ENCODE data around the gene NKD1. TPM values are rescaled to one million over a fixed set of nuclear protein-coding genes. Genes with fewer than 3 reads are reported as not detected.

Gene NKD1
- total RNA-seq, 1 donor from 2014 or later = 0.33 TPM

DNA sequence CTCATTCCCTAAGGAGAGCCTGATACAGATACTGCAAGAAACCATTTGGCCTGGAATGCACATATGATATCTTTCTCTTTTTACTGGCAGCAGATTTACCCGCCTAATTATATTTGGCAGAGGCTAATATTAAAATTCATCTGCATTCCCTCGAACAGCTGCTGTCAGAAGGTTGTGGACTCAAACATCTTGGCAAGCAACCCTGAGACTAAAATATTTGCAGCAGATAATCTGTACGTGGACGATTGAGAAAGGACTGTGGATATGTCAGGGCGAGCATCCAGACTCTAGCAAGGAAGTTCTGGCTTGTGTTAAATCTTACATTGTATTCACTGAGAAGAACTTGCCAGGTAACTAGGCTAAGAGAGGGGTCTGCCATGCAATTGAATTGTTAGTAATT is 67.7 kb downstream of the NKD1 start:
- H3K36me3 ChIP-seq (ENCODE audit: control insufficient read depth, insufficient read depth, low read length) = no peaks in the 10 kb centered on the region
- H3K27me3 ChIP-seq (ENCODE audit: control insufficient read depth, insufficient read depth, low read length) = no peaks in the 10 kb centered on the region
- TF ChIP-seq, protein P1, sequence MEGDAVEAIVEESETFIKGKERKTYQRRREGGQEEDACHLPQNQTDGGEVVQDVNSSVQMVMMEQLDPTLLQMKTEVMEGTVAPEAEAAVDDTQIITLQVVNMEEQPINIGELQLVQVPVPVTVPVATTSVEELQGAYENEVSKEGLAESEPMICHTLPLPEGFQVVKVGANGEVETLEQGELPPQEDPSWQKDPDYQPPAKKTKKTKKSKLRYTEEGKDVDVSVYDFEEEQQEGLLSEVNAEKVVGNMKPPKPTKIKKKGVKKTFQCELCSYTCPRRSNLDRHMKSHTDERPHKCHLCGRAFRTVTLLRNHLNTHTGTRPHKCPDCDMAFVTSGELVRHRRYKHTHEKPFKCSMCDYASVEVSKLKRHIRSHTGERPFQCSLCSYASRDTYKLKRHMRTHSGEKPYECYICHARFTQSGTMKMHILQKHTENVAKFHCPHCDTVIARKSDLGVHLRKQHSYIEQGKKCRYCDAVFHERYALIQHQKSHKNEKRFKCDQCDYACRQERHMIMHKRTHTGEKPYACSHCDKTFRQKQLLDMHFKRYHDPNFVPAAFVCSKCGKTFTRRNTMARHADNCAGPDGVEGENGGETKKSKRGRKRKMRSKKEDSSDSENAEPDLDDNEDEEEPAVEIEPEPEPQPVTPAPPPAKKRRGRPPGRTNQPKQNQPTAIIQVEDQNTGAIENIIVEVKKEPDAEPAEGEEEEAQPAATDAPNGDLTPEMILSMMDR (IDR thresholded peaks at IDR 0.05; ENCODE audit: insufficient read depth, low read length, poor library complexity, severe bottlenecking) = no peak
- no peak overlapping the region for H3K4me3 ChIP-seq (ENCODE audit: low read depth, low read length)
- no peak for DNase-seq (ENCODE audit: low read depth)

DNA sequence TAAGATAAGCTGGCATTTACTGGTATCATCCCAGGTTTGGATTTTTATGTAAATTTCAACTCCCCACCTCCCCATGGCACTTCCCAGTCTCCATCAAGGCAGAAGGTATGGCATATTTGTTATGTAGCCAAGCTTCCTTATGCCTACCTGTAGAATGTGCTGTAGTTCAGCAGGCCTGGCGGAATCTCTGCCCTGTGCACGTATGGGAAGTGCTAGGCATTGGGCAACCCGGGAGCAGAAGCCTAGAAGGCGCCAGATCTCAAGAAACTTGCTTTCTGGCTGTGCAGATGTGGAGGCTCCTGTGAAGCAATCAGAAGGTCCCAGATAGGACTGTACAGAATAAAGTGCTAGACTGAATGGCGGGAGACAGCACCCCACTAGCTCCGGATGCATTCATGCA is 68.2 kb downstream of the NKD1 start:
- TF ChIP-seq, protein P1 (IDR thresholded peaks at IDR 0.05; ENCODE audit: insufficient read depth, low read length, poor library complexity, severe bottlenecking) = no peak
- Histone ChIP-seq H3K36me3 (ENCODE audit: control insufficient read depth, insufficient read depth, low read length) (no peaks in the 10 kb centered on the region), H3K4me3 (ENCODE audit: low read depth, low read length) (no peak overlapping the region), H3K27me3 (ENCODE audit: control insufficient read depth, insufficient read depth, low read length) (no peaks in the 10 kb centered on the region)
- DNase-seq (ENCODE audit: low read depth) = no peak

DNA sequence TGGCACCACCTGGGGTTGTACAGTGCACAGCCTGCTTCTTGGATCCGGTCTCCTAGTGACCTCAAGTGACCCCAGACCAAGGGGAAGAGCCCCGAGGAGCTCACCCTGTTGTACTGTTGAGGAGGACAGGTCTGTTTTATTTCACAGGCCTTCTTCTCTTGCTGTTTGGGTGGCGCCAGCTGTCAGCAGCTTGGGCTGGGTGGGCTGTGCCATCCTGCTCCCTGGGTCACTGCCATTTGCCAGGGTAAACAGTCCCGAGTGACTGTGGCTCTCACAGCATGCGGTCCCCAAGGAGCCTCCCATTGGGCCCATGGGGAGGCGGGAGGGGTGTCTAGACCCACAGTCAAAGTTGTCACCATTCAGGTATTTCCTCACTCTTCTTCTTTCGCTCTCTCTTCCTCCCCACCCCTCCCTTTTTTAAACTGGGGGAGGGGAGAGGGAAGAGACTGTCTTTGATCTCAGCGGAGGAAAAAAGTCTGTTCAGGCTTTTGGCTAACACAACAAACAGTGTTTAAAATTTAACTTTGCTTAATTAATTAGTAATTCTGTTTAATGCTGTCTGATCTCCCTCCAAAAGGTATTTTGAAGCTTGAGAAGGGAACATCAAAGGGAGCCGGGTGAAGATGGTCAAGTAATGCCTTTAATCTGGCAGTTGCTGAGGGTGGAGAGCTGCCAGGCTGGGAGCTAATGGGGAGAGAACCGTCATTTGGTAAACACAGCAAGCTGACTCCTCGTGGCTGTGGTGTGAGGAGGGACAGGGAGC is 68.9 kb downstream of the NKD1 start:
- TF ChIP-seq, protein P1 (IDR thresholded peaks at IDR 0.05; ENCODE audit: insufficient read depth, low read length, poor library complexity, severe bottlenecking) = no peak
- no peak overlapping the region for H3K4me3 ChIP-seq (ENCODE audit: low read depth, low read length)
- no peaks in the 10 kb centered on the region for H3K36me3 ChIP-seq (ENCODE audit: control insufficient read depth, insufficient read depth, low read length)
- DNase-seq (ENCODE audit: low read depth) = peak; percentile 28
- no peaks in the 10 kb centered on the region for H3K27me3 ChIP-seq (ENCODE audit: control insufficient read depth, insufficient read depth, low read length)

DNA sequence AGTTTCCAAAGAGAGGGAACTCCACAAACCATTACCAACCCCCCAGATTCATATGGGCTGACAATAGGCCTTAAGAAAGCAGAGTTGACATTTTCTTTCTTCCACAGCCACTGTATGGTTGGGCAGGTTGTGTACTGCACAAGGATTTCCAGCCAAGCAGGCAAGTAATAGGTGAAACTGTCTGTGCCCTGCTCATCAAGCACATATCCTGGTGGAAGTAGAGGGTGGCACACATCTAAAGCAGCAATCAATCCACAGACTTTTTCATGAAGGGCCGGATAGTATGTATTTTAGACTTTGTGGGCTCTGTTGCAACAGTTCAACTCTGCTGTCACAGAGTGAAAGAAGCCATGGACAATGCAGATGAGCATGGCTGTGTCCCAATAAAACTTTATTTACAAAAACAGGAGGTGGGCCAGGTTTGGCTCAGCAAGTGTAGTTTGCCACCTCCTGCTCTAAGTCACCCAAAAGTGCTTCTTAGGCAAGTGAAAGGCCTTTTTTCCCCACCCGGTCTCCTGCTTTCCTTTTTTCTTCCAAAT is 69.5 kb downstream of the NKD1 start:
- no peaks in the 10 kb centered on the region for H3K27me3 ChIP-seq (ENCODE audit: control insufficient read depth, insufficient read depth, low read length)

DNA sequence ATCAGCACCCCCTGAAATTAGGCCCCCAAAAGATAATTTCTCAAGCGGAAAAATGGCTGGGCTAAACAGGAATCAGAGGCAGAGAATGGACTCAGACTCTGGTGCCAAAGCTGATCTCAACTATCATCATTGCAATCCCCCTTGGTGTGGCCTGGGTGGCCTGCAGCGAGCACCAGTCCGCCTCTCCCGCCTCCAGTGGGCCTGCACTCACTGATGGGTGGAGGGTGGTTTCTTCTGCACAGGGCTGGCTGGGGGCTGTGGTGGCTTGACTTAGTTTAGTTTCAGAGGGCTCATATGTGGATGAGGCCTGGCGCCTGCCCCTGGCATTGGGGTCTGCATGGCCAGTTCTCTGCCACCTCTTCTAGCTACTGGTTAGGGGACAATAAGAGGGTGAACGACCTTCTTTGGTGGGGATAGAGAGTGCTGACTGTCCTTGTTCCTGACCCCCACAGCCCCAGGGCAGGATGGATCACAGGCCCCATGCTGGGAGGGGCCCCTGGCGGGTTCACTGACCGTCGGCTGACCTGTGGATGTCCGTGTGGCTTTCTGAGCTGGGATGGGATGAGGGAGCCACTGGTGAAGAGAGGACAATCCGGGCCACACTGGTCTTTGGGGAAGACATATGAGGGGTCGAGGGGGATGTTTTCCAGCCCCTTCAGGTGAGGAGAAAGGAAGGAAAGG is 70.2 kb downstream of the NKD1 start:
- TF ChIP-seq, protein P1 (IDR thresholded peaks at IDR 0.05; ENCODE audit: insufficient read depth, low read length, poor library complexity, severe bottlenecking) = no peak
- DNase-seq (ENCODE audit: low read depth) = no peak
- Histone ChIP-seq H3K36me3 (ENCODE audit: control insufficient read depth, insufficient read depth, low read length) (no peaks in the 10 kb centered on the region), H3K27me3 (ENCODE audit: control insufficient read depth, insufficient read depth, low read length) (no peaks in the 10 kb centered on the region), H3K4me3 (ENCODE audit: low read depth, low read length) (no peak overlapping the region)

More for the DNA sequence above, 69.5 kb downstream of the NKD1 start:
- no peak for DNase-seq (ENCODE audit: low read depth)
- TF ChIP-seq, protein P1 (IDR thresholded peaks at IDR 0.05; ENCODE audit: insufficient read depth, low read length, poor library complexity, severe bottlenecking) = no peak
- Histone ChIP-seq H3K4me3 (ENCODE audit: low read depth, low read length) (no peak overlapping the region), H3K36me3 (ENCODE audit: control insufficient read depth, insufficient read depth, low read length) (no peaks in the 10 kb centered on the region)
